GM13977 (cell line): ENCODE results near the gene TIMM29.

Experiments used
- DNase-seq: peaks from one replicate; pipeline ENCODE4 v3.0.0; 2012; ENCODE audit warnings: low spot score
- CTCF ChIP-seq: IDR thresholded peaks from 2 replicates; pipeline ENCODE4 v1.5.1; 2012; ENCODE audit warnings: mild to moderate bottlenecking, control low read depth; ENCODE audit not compliant: insufficient read depth; ENCODE audit errors: extremely low read depth, missing control alignments
- in situ Hi-C: fragments of 300-500 bp; cut with MboI; formaldehyde crosslinking; loops from one replicate; pipeline ENCODE4 v1.12.0; 2022; ENCODE audit warnings: low sequenced_read_pairs, low pct_unique_long_range_greater_than_20kb, mixed read lengths, inconsistent platforms; ENCODE audit not compliant: unreplicated experiment

Gene TIMM29

GRCh38 chr19:10928563-10929401 lies at the start of gene TIMM29, which contains the start of gene YIPF2:
TIMM29 (plus strand) TSS chr19:10928811; CDS start chr19:10928823, 12 bp downstream.
YIPF2 (minus strand) TSS chr19:10928639; CDS start chr19:10928410, 229 bp downstream.
- TF ChIP-seq CTCF, result no peak
- in situ Hi-C loops, result no loop called here
- DNase-seq, result peak; percentile 99

DNA sequence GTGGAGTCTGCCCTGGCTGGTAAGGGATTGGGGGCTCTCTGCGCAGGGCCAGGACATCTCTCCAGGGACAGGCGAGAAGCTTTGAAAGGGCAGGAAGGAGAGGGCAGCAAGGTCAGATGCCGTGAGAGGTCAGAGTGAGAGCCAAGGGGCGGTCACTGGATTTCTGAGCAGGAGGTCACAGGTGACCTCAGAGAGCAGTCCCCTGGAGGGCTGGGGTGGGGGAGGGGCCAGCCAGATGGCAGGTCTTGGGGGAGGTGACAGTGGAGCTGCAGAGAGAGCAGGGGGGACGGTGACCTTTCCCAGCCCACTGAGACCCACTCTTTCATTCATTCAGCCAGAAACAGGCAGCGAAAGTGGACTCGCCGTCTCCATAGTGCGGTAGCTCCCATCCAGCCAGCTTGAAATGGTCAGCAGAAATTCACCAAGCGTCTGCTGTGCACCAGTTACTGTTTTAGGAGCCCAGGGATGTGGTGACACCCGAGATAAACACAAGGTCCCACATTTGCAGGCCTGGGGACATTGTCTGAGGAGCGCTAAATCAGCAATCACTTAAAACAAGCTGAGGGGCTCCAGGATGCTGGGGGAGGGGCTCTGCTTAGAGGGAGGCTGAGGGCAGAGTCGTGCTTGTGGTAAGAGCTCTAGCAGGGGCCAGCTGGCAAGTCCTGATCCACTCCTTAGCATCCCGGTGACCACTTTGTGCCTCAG lies 47.1 kb upstream of the TIMM29 start:
- TF ChIP-seq CTCF, result no peak
- in situ Hi-C loops, result no loop called here
- no peak for DNase-seq

DNA sequence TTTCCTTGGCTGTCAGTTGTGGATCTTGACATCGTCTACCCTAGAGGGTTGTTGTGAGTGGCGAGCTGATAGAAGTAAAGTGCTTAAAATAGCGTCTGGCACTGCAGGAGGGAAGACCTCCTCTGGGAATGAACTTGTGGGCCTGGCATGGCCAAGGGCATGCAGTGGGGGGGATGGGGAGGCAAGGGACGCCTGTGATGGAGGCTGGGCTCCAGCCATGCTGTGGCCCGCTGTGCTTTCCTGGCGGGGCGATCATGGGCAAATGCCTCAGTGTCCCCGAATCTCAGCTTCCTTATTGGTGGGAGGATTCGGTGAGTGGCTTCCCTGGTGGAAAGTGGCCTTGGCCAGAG lies 46.5 kb upstream of the TIMM29 start:
- in situ Hi-C loops, result no loop called here
- TF ChIP-seq CTCF, result no peak
- no peak for DNase-seq

DNA sequence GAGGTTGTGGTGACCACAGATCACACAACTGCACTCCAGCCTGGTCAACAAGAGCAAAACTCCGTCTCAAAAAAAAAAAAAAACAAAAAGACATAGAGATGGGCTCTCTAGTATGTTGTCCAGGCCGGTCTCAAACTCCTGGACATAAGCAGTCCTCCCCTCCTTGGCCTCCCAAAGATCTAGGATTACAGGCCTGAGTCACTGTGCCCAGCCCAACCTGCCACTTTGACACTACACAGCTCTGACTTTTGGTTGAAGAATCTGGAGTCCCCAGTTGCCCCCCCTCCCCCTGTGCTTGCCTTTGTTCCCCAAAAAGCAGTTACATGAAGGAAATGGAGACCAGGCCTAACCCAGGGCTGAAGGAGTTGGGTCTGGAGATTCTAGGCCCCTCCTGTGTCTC lies 44.3 kb upstream of the TIMM29 start:
- TF ChIP-seq CTCF, result no peak
- no peak for DNase-seq
- in situ Hi-C loops, result no loop called here

DNA sequence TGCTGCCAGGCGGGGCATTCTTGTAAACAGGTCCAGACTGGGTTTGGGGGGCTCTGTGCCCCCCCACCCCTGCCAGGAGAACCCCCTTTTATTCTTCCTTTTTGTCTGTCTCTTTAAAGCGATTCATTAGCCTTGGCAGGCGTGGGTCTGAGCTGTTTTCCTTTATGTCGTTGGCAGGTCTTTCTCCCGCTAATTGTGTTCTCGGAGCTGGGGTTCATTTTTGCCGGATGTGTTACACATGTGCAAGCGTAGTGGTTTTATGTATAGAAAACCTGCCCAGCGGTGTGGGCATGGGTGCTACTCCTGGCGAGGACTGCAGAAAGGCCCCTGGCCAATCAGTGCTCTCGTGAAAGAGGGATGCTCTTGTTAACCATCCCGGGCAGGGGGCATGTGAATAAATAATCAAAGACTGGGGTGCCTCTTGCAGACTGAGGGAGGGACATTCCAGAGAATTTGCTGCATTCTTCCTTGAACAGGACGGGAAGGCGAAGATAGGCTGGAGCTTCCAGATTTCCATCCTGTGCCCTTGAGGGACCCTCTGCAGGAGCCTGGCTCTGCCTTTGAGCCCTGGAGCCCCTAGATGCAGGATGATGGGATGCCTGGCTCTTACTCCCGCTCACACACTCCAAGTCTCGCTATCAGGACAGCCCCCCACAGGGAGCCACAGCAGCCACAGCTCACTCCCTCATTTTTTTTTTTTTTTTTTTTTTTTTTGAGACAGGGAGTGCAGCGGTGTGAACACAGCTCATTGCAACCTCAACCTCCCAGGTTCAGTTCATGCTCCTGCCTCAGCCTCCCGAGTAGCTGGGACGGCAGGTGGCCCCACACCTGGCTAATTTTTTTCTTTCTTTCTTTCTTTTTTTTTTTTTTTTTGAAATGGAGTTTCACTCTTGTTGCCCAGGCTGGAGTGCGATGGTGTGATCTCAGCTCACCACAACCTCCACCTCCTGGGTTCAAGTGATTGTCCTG lies 43.1 kb upstream of the TIMM29 start:
- no peak for TF ChIP-seq CTCF
- no peak for DNase-seq
- in situ Hi-C loops, result no loop called here
